Measurements from ENCODE around the gene TCF7L2.
A peak's percentile ranks its signal among the peaks of the same experiment; 100 is the strongest.

Gene TCF7L2

GRCh38 chr10:113126229-113127201 lies 176.5 kb downstream of the TCF7L2 start:
- peak; percentile 4 for DNase-seq (ENCODE audit: low read depth)

GRCh38 chr10:113127261-113127900 lies 177.3 kb downstream of the TCF7L2 start:
- DNase-seq (ENCODE audit: low read depth) = no peak

- no peak for DNase-seq (ENCODE audit: low read depth)
Measured at GRCh38 chr10:113127901-113128283, 177.8 kb downstream of the TCF7L2 start.

GRCh38 chr10:113128450-113129070 lies 178.5 kb downstream of the TCF7L2 start:
- DNase-seq (ENCODE audit: low read depth) = no peak

- no peak for DNase-seq (ENCODE audit: low read depth)
Measured at GRCh38 chr10:113129117-113129516, 179.1 kb downstream of the TCF7L2 start.

- DNase-seq (ENCODE audit: low read depth) = no peak
Measured at GRCh38 chr10:113130014-113130641, 180.1 kb downstream of the TCF7L2 start.

GRCh38 chr10:113131613-113132261 lies 181.7 kb downstream of the TCF7L2 start:
- DNase-seq (ENCODE audit: low read depth) = no peak

- no peak for DNase-seq (ENCODE audit: low read depth)
Measured at GRCh38 chr10:113132591-113133121, 182.6 kb downstream of the TCF7L2 start.

GRCh38 chr10:113133497-113134115 lies 183.6 kb downstream of the TCF7L2 start:
- DNase-seq (ENCODE audit: low read depth) = no peak

GRCh38 chr10:113135025-113135424 lies 185.0 kb downstream of the TCF7L2 start:
- DNase-seq (ENCODE audit: low read depth) = no peak

- DNase-seq (ENCODE audit: low read depth) = no peak
Measured at GRCh38 chr10:113137941-113138685, 188.1 kb downstream of the TCF7L2 start.

- no peak for DNase-seq (ENCODE audit: low read depth)
Measured at GRCh38 chr10:113138937-113139585, 189.0 kb downstream of the TCF7L2 start.

- DNase-seq (ENCODE audit: low read depth) = no peak
Measured at GRCh38 chr10:113139699-113140098, 189.7 kb downstream of the TCF7L2 start.

GRCh38 chr10:113140143-113141011 lies 190.3 kb downstream of the TCF7L2 start:
- no peak for DNase-seq (ENCODE audit: low read depth)

- DNase-seq (ENCODE audit: low read depth) = no peak
Measured at GRCh38 chr10:113142601-113143362, 192.7 kb downstream of the TCF7L2 start.

GRCh38 chr10:113144576-113144975 lies 194.5 kb downstream of the TCF7L2 start:
- DNase-seq (ENCODE audit: low read depth) = no peak

- DNase-seq (ENCODE audit: low read depth) = no peak
Measured at GRCh38 chr10:113148071-113148825, 198.2 kb downstream of the TCF7L2 start.

Data from activated T-helper 1 cell treated with Interleukin-2 at 50 U/mL for 16 hours (primary cell).